HG03175 (cell line): ENCODE measurements around the gene ALDH5A1.

ENCODE experiments used
- ATAC-seq: cut with Tn5 transposase; IDR thresholded peaks from one replicate; pipeline ENCODE4 v1.9.1; 2021; ENCODE audit warnings: mild to moderate bottlenecking, moderate library complexity; ENCODE audit not compliant: unreplicated experiment

Gene ALDH5A1

DNA sequence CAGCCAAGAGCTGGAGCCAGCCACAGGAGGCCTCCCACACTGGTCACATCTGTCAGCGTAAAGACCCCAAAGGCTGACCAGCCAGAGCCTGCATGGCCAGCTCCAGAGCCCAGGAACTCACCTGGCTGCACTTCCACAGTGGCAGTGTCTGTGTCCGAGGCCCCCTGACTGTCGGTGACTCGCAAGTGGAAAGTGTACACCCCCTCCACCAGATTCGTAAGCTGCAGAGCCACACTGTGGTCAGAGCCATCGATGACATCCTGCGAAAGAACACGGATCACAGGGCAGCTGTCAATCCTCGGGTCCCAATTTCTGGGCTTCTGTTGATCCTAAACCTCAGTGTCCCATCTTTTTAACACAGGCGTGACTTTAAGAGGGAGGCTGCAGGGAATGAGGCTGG is 69.3 kb downstream of the ALDH5A1 start:
- ATAC-seq: no peak

DNA sequence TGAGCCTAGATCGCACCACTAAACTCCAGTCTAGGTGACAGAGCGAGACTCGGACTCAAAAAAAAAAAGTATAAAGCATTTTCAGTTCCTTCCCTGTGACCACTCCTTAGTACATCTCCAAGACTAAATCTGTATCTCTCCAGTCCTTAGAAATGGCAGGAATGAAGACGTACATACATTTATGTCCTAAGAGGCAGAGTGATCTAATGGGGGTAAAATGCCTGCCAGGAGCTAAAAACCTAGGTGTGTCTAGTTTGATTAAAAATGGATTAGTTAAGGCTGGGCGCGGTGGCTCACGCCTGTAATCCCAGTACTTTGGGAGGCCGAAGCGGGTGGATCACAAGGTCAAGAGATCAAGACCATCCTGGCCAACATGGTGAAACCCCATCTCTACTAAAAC is 70.4 kb downstream of the ALDH5A1 start:
- ATAC-seq: no peak

DNA sequence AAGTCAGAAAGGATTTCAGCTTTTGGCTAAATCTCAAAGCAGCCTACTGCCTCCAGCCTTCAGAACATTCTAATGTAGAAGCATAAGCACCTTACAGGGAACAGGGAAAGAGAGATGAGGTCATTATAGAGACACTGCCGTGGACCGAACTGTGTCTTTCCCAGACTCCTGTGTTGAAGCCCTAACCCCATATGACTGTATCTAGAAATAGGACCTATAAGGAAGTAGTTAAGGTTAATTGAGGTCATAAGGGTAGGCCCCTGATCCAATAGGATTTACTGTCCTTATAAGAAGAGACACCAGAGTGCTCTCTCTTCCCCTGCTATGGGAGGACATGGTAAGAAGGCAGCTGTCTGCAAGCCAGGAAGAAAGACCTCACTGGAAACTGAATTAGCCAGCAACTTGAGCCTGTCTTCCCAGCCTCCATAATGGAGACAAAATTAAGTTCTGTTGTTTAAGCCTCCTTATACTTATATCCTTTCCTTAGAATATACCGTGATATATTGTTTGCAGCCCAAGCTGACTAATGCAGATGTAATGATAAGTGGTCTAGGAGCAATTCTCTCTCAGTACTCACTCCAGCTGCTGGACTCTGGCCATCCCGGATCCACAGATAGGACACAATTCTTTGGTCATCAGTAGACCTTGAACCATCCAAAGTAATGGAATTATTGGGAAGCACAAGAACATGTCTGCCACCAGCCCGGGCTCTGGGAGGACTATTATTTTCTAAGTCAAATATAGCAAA is 71.4 kb downstream of the ALDH5A1 start:
- no peak for ATAC-seq

DNA sequence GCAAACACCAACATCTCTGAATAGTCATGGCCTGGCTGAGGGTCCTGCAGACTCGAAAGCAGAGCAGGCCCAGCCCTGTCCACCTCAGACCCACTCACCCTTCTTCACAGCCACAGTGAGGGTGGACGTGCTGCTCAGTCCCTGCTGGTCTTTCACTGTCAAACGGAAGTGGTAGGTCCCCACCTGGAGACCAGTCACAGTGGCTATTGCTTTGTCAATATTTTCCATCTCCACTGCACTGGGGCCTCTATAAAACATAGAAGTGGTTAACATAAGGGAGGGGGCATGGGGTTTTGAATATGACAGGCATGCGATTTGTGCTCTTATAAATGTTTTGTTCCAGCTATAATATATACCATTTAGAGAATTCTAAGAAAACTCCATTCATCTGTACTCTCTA is 73.9 kb downstream of the ALDH5A1 start:
- ATAC-seq: no peak

DNA sequence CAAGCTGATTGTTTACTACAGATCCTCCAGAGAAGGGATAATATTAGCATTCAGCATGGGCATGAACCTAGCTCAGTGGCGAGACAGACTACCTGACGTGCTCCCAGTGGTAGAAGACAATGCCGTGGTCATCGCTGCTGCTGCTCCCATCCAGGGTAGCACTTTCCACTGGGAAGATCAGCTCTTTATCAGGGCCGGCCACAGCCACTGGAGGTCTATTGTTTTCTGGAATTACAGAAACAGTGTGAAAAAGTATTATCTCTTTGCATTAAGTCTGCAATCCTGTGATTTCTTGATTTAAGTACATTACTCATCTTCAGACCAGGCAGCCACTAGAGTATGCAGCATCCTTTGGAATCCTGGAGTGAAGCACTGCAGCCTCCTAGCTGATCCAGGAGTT is 75.0 kb downstream of the ALDH5A1 start:
- ATAC-seq: no peak

DNA sequence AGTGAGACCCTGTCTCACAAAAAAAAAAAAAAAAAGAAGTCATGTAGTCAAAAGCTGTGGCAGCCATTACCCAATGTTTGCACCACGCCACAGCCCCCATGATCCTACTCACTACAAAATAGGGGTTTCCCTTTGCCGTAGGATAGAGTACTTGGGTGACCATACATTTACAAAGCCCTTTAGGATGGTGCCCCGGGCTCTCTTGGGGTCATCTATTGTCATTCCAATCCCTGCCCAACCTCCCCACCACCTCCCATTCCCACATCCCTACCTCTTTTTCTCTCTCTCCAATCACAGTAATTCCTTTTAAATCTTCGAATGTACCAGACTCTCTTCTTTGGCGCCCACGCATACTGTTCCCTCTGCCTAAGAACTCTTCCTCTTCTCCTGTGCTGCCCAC is 76.6 kb downstream of the ALDH5A1 start:
- no peak for ATAC-seq

DNA sequence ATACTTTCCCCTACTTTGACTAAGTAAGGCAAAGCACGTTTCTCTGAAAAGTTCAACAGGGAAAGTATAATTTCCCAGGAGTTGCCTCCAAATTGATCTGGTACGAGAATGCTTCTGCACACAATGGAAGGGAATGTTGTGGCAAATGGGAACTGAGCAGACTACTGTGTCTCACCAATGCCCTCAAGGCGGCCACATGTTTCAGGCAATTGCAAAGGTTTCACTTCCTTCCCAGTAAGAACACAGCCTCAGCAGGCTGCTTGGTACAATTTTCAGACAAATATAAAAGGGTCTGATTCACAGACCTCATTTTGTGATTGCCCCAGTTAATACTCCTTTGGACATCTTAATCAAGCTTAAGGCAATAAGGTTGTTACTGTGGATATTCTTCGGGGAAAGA is 80.0 kb downstream of the ALDH5A1 start:
- peak; percentile 70 for ATAC-seq

DNA sequence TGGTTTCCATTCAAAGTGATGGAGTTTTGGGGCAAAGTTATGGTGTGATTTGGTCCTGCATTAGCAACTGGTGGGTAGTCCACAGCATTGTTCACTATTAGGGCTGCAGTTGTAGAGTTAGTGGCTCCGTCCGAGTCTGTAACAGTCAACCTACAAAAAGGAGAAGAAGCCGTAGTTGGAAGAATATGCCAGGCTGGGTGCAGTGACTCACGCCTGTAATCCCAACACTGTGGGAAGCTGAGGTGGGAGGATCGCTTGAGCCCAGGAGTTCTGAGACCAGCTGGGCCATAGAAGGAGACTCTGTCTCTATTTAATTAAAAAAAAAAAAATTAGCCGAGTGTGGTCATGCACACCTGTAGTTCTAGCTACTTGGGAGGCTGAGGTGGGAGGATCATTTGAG is 81.7 kb downstream of the ALDH5A1 start:
- ATAC-seq: no peak

DNA sequence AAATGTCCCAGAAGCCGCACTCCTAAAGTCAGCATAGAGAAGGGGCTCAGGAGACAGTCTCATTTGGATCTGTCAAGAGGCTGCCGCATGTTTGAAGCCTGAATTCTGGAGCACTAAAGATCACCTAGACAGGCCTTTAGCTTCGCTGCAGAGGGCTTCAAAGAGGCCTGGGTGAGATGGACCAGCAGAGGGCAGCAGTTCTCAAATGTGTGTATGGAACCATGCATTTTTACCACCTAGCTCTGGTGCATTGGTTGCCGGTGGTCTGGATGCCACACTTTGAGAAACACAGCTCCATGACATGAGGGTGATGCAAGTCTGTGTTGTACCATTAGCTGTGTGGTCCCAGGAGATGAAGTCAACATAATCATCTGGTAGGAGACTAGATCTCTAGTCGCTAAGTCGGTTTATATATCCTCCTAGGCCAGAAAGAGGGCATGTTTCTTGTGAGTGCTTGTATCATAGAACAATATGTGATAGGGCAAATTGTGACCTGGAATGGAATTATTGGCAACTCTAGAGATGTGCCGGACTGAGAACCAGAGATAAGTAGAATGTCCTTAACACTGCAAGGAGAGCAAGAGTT is 86.4 kb downstream of the ALDH5A1 start:
- peak; percentile 77 for ATAC-seq

DNA sequence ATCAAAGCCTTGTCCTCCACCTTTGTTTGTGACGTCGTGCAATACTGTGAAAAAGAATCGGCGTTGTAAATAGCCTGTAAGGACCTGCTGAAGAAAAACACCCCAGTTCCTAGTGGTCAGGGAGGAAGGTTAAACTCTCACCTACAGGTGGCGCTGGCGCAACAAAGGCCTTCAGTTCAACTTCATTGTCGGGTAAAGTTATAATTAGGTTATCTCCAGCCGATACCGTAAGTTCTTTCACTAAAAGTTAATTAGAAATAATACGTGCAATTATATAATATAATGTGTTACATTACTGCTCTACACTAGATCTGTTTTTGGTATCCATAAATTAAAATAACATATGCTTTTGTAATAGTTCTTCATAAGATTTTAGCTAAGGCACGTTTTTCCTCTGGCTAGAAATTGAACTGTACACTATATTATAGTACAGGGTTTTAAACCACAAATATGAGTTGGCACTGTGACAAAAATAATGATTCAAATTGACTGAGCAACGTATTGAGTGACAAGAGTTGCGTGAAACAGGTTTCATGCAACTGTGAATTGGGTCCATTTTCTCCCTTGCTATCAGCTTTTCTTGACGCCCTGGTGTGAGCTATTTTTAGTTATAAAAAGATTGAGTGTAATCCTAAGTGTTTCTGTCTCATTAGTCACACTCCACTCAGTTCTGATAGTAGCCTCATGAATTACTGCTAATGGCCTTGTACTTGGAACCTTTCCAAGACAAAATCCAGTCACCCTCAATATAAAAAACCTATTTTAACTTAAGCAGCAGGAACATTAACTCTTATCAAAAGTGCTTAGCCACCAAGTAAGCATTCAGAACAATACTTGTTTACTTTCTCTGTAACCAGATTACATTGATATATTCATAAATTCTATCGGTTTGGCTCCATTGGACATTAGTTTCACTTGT is 89.0 kb downstream of the ALDH5A1 start:
- peak; percentile 78 for ATAC-seq

DNA sequence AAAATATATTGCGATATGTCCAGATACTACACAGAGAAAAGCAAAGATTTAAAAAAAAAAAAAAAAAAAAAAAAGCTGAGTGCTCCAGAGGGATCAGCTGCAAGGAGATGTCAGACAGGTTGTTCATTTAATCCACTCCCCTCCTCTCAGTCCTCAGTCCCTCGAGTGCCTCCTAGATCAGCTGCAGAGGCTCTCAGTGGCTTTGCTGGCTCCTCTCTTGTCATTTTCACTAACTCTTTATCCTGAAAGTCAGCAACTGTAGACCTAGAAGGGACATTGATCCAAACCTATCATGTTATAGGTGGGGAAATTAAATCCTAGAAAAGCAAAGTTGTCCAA is 89.6 kb downstream of the ALDH5A1 start:
- ATAC-seq: no peak
